NB4 (cell line): ENCODE results near the gene SEBOX.

Source experiments
- POLR2A ChIP-seq: IDR thresholded peaks from 2 replicates; pipeline ENCODE4 v1.6.1; 2011; ENCODE audit warnings: mild to moderate bottlenecking; ENCODE audit not compliant: insufficient read length; ENCODE audit errors: extremely low read depth
- TF ChIP-seq, protein P1 (sequence below): IDR thresholded peaks from one replicate; pipeline ENCODE4 v1.5.1; 2012; ENCODE audit warnings: low read depth, low read length
- TF ChIP-seq, protein P2 (sequence below): IDR thresholded peaks from 2 replicates; pipeline ENCODE4 v1.6.1; 2011; ENCODE audit warnings: low read depth, low read length

DNA sequence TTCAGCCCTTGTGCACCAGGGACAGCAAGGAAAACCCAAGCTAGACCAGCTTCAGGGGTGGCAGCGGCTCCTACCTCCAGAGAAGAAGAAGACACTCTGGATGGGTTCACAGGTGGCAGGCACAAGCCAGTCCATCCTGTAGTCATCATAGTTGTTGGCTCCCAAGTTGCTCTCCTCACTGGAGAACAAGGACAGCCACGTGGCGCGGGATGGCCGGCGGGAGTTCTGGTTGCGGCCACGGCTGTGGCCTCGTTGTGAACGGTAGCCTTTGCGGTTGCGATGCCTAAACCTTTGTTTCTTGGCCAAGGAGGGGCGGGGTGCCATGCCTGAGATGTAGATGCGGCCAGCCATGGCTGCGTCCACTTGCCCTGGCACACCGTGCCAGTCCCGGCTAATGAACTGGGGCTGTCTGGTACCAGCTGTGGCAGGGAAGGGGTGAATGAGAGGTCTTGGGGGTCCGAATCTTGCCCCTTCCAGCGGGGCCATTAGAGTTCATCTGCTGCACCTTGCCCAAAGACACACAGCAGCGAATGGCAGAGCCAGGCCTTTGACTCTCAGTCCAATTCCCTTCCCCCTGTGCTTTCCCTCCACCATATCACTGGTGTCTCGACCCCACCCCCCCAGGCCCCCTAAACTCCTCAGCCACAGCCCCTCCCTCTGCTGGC, 2.8 kb upstream of the SEBOX start:
- TF ChIP-seq, protein P1, sequence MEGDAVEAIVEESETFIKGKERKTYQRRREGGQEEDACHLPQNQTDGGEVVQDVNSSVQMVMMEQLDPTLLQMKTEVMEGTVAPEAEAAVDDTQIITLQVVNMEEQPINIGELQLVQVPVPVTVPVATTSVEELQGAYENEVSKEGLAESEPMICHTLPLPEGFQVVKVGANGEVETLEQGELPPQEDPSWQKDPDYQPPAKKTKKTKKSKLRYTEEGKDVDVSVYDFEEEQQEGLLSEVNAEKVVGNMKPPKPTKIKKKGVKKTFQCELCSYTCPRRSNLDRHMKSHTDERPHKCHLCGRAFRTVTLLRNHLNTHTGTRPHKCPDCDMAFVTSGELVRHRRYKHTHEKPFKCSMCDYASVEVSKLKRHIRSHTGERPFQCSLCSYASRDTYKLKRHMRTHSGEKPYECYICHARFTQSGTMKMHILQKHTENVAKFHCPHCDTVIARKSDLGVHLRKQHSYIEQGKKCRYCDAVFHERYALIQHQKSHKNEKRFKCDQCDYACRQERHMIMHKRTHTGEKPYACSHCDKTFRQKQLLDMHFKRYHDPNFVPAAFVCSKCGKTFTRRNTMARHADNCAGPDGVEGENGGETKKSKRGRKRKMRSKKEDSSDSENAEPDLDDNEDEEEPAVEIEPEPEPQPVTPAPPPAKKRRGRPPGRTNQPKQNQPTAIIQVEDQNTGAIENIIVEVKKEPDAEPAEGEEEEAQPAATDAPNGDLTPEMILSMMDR: no peak
- no peak for TF ChIP-seq POLR2A
- TF ChIP-seq, protein P2, sequence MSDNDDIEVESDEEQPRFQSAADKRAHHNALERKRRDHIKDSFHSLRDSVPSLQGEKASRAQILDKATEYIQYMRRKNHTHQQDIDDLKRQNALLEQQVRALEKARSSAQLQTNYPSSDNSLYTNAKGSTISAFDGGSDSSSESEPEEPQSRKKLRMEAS: no peak
